K562 (cell line): ENCODE results near the gene LGR6. TPM values are rescaled to one million over a fixed set of nuclear protein-coding genes. Genes with fewer than 3 reads are reported as not detected.
A peak's percentile ranks its signal among the peaks of the same experiment; 100 is the strongest.

ENCODE experiments used
- ATF3 ChIP-seq, 2 experiments: fragments of 450-650 bp in 1 of 2; sonication (generic) in 1 of 2; formaldehyde crosslinking in 1 of 2; IDR thresholded peaks in 1 of 2; conservative IDR thresholded peaks in 1 of 2; 2 replicates each; pipeline versions ENCODE4 v1.6.1 to v1.8.1; 2016 to 2023; ENCODE audit warnings: mild to moderate bottlenecking in 2 of 2, moderate library complexity in 2 of 2, inconsistent platforms in 1 of 2, missing genetic modification reagents in 1 of 2
- BHLHE40 ChIP-seq: IDR thresholded peaks from 2 replicates; pipeline ENCODE4 v1.6.1; 2011; ENCODE audit warnings: low read length, improper control_type of control experiment
- CBFA2T3 ChIP-seq: fragments of 450-650 bp; IDR thresholded peaks from 2 replicates; pipeline ENCODE4 v1.6.1; 2017
- CEBPG ChIP-seq, 3 experiments: fragments of 200-800 bp in 1 of 3; sonication (Bioruptor generic) in 1 of 3; sonication (generic) in 1 of 3; formaldehyde crosslinking in 1 of 3; IDR thresholded peaks in 2 of 3; conservative IDR thresholded peaks in 1 of 3; 2 replicates each; pipeline versions ENCODE4 v1.6.1 to v1.8.0; 2016 to 2022; ENCODE audit warnings: missing compliant biosample characterization in 2 of 3, missing genetic modification characterization in 2 of 3, mild to moderate bottlenecking in 1 of 3, missing genetic modification reagents in 1 of 3
- DNMT1 ChIP-seq: fragments of 450-650 bp; IDR thresholded peaks from 2 replicates; pipeline ENCODE4 v1.6.1; 2016; ENCODE audit warnings: antibody characterized with exemption, mild to moderate bottlenecking
- ELF4 ChIP-seq: fragments of 450-650 bp; formaldehyde crosslinking; IDR thresholded peaks from 2 replicates; pipeline ENCODE4 v1.4.0; 2022; ENCODE audit warnings: missing genetic modification characterization
- OTX1 ChIP-seq: fragments of 450-650 bp; formaldehyde crosslinking; IDR thresholded peaks from 2 replicates; pipeline ENCODE4 v1.4.0; 2022; ENCODE audit warnings: mild to moderate bottlenecking
- PCBP2 ChIP-seq: fragments of 200-400 bp; formaldehyde crosslinking; IDR thresholded peaks from 2 replicates; pipeline ENCODE4 v1.6.1; 2018; ENCODE audit warnings: low read length, low read depth, mild to moderate bottlenecking, moderate library complexity; ENCODE audit not compliant: poor library complexity, severe bottlenecking
- POLR2H ChIP-seq: IDR thresholded peaks from 2 replicates; pipeline ENCODE4 v1.6.1; 2016; ENCODE audit warnings: missing genetic modification characterization, low read depth, mild to moderate bottlenecking, control low read depth, missing compliant biosample characterization, moderate library complexity
- SREBF1 ChIP-seq: fragments of 150-350 bp; IDR thresholded peaks from 2 replicates; pipeline ENCODE4 v1.6.1; 2014; ENCODE audit warnings: antibody characterized with exemption, low read depth, low read length, borderline replicate concordance
- STAT6 ChIP-seq: sonication (generic); formaldehyde crosslinking; IDR thresholded peaks from 2 replicates; pipeline ENCODE4 v1.8.1; 2023; ENCODE audit warnings: mild to moderate bottlenecking, missing genetic modification reagents
- TAF15 ChIP-seq: fragments of 200-400 bp; formaldehyde crosslinking; IDR thresholded peaks from 2 replicates; pipeline ENCODE4 v1.6.1; 2017; ENCODE audit warnings: mild to moderate bottlenecking, low read depth, low read length, moderate library complexity
- polyA plus RNA-seq, 8 experiments: library from polyadenylated mRNA; depleted of rRNA in 4 of 8; stranded (reverse) in 5 of 8; unstranded in 3 of 8; fragments of >200 nt; fragmentation: Nextera tagmentation in 2 of 8; fragmentation: Illumina TruSeq in 1 of 8; extraction: Ambion mirVana in 2 of 8; extraction: Trizol in 1 of 8; gene quantifications; 2 replicates each; pipeline versions ENCODE4 v1.2.1 to v1.2.3, GENCODE V29; 2011 to 2014; ENCODE audit warnings: inconsistent platforms in 1 of 8, missing spikeins in 1 of 8
- total RNA-seq, 7 experiments: library from RNA; depleted of rRNA in 6 of 7; stranded (reverse); fragments of >200 nt in 6 of 7; fragmentation: Illumina TruSeq in 2 of 7; extraction: Trizol in 2 of 7; gene quantifications; 2 replicates each; pipeline versions ENCODE4 v1.2.1 to v1.2.3, GENCODE V29; 2011 to 2021; ENCODE audit warnings: low replicate concordance in 1 of 7
- TF ChIP-seq, protein P1 (sequence below): fragments of 250-450 bp; sonication (Bioruptor Pico); IDR thresholded peaks from 2 replicates; pipeline ENCODE4 v1.5.0; 2021; ENCODE audit warnings: mild to moderate bottlenecking, moderate library complexity
- TF ChIP-seq, protein P2 (sequence below), 2 experiments: fragments of 450-650 bp; IDR thresholded peaks; 2 replicates each; pipeline ENCODE4 v1.6.1; 2016
- TF ChIP-seq, protein P3 (sequence below): fragments of 450-650 bp; IDR thresholded peaks from 2 replicates; pipeline ENCODE4 v1.6.1; 2016

LGR6 gene
- total and polyA plus RNA-seq, 9 of the 15 experiments (the other 6 are each of a cell fraction or from before 2014, with no cell fraction given) = 0.01 to 0.54 (median 0.17) TPM; not detected in 1

DNA sequence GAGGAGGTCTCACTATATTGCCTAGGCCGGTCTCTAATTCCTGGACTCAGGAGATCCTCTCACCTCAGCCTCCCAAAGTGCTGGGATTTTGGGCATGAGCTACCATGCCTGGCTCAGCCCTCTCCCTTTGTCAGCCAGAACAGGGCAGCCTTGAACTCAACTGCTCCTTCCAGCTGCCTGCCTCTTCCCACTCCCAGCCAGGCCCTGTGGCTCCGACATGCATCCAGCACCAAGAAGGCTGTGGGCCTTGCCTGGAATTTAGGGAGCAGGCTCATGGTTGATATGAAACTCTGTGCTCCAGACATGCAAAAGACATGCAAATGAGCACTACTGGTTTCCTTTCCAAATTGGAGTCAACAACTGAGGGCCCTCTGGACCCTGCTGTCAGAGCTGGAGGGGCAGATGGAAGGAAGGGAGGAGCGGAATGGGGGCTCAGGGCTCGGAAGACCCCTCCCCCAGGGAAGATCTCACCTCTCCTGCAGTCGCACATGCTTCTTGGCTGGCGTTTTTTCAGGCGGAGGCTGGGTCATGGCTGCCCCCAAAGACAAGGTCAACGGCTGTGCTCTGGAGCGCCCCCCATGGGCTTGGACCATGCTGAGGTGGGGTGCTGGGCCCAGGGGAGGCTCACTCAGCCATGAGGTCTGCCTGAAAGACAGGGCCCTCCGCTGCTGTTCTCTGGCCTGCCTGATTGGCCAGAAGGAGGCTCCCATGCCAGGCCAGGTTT is 34.6 kb upstream of the LGR6 start (continued):
- TF ChIP-seq BHLHE40 = peak; percentile 64
- peak; percentile 22 for TF ChIP-seq CBFA2T3
- no peak for TF ChIP-seq DNMT1
- no peak for TF ChIP-seq CEBPG (CRISPR knock-in tag; IDR thresholded peaks at IDR 0.05)
- TF ChIP-seq CEBPG (tag; conservative IDR thresholded peaks at IDR 0.05 in 1 of 2, IDR thresholded peaks at IDR 0.05 in 1 of 2) = no peak
- TF ChIP-seq POLR2H (tag) = no peak
- no peak for TF ChIP-seq TAF15
- TF ChIP-seq ELF4 (CRISPR knock-in tag) = no peak
- no peak for TF ChIP-seq PCBP2
- TF ChIP-seq STAT6 (CRISPR knock-in tag) = no peak
- no peak for TF ChIP-seq SREBF1
- no peak for TF ChIP-seq ATF3 (IDR thresholded peaks at IDR 0.05)
- no peak for TF ChIP-seq ATF3 (CRISPR knock-in tag; conservative IDR thresholded peaks at IDR 0.05)
- TF ChIP-seq, protein P1, sequence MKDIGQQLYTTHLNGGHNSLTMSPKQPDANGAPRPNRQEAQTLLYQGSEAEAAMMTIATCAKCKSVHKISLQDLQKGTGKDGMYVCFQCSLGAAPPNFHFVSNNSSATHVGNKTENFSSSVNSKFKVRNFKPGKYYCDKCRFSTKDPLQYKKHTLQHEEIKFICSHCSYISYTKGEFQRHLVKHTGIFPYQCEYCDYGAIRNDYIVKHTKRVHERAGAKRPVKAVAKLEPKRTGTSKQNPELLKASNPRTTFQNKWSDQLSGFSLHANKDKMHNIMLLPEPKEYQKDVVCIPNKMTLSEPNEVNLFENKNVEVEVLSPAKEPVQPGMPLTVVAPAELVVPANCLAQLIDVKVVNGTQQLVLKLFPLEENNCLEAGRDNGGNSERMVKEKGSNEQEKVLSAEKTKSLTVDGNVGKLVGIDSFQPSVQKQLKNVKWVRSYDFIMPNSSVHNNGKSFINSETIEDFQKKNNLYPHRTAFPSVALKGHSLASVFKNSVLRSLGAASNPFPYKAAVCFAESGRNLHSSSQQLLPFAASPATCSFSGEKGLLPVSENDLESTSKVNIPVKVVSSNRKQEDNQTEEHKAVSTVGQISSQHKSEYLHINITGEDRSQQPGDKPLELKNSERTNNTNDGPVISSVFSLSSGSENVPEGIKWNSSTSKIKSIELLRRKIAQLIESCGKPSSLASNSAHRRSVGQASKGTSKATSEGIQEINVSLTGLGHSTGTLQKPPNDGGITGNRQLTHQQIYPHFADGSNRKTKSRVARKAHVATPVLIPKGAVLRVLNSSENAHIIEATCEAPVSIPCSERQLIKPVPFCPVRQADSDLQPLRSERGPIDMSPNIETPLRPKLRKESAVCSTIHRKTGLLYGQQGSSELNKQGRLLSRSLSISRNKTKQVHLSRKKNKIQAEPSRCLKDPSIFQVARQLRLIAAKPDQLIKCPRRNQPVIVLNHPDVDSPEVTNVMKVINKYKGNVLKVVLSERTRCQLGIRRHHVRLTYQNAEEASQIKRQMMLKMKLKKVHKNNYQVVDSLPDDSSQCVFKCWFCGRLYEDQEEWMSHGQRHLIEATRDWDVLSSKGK (CRISPR knock-in tag) = no peak
- no peak for TF ChIP-seq OTX1
- TF ChIP-seq, protein P2, sequence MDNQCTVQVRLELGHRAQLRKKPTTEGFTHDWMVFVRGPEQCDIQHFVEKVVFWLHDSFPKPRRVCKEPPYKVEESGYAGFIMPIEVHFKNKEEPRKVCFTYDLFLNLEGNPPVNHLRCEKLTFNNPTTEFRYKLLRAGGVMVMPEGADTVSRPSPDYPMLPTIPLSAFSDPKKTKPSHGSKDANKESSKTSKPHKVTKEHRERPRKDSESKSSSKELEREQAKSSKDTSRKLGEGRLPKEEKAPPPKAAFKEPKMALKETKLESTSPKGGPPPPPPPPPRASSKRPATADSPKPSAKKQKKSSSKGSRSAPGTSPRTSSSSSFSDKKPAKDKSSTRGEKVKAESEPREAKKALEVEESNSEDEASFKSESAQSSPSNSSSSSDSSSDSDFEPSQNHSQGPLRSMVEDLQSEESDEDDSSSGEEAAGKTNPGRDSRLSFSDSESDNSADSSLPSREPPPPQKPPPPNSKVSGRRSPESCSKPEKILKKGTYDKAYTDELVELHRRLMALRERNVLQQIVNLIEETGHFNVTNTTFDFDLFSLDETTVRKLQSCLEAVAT (IDR thresholded peaks at IDR 0.05) = no peak
- TF ChIP-seq, protein P3, sequence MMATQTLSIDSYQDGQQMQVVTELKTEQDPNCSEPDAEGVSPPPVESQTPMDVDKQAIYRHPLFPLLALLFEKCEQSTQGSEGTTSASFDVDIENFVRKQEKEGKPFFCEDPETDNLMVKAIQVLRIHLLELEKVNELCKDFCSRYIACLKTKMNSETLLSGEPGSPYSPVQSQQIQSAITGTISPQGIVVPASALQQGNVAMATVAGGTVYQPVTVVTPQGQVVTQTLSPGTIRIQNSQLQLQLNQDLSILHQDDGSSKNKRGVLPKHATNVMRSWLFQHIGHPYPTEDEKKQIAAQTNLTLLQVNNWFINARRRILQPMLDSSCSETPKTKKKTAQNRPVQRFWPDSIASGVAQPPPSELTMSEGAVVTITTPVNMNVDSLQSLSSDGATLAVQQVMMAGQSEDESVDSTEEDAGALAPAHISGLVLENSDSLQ = no peak
